Heart right ventricle (tissue), 16 donors: ENCODE measurements around the gene NSF. TPM values are rescaled to one million over a fixed set of nuclear protein-coding genes. Genes with fewer than 3 reads are reported as not detected.
A peak's percentile ranks its signal among the peaks of the same experiment; 100 is the strongest.
"Not testable (repeated sequence)": the region's sequence is repeated elsewhere in the genome, so short reads cannot be mapped to it uniquely, and the experiment has no call there.

Source experiments
- ATAC-seq, 8 donors: fragments of 200-7000 bp; cut with Tn5 transposase; one replicate each; pipeline ENCODE4 v1.9.1; 2020; ENCODE audit warnings: mild to moderate bottlenecking in 8 of 8, moderate library complexity in 8 of 8, moderate number of reproducible peaks in 1 of 8
- DNase-seq, 2 donors: peaks; one replicate each; pipeline ENCODE4 v3.0.0-alpha.2; 2020
- H3K27ac ChIP-seq, 10 donors: fragments of 200-600 bp; sonication (generic) in 2 of 10; one replicate each; pipeline versions ENCODE4 v1.5.0 to v1.8.0; 2020 to 2022; ENCODE audit warnings: mild to moderate bottlenecking in 3 of 10
- H3K27me3 ChIP-seq, 7 donors: fragments of 200-600 bp; one replicate each; pipeline ENCODE4 v1.8.0; 2021 to 2022; ENCODE audit warnings: mild to moderate bottlenecking in 2 of 7
- H3K36me3 ChIP-seq, 9 donors: fragments of 200-600 bp; sonication (generic) in 1 of 9; one replicate each; pipeline versions ENCODE4 v1.5.0 to v1.8.0; 2020 to 2022; ENCODE audit warnings: mild to moderate bottlenecking in 2 of 9
- H3K4me1 ChIP-seq, 9 donors: fragments of 200-600 bp; sonication (generic) in 1 of 9; one replicate each; pipeline versions ENCODE4 v1.5.0 to v1.8.0; 2020 to 2022; ENCODE audit warnings: mild to moderate bottlenecking in 4 of 9
- H3K4me3 ChIP-seq, 10 donors: fragments of 200-600 bp; sonication (generic) in 2 of 10; one replicate each; pipeline versions ENCODE4 v1.5.0 to v1.8.0; 2020 to 2022; ENCODE audit warnings: mild to moderate bottlenecking in 7 of 10, moderate library complexity in 2 of 10
- H3K9me3 ChIP-seq, 11 donors: fragments of 200-600 bp in 10 of 11; sonication (generic) in 2 of 11; one replicate each; pipeline versions ENCODE4 v1.5.0 to v1.8.0; 2013 to 2022; ENCODE audit warnings: mild to moderate bottlenecking in 2 of 11, control low read depth in 1 of 11, moderate library complexity in 1 of 11
- WGBS, 2 donors: extraction: QIAGEN DNeasy Blood & Tissue Kit; methylation state at CpG; one replicate each; pipeline ENCODE4 v1.1.7; 2013; ENCODE audit warnings: inconsistent platforms in 1 of 2; 5-methylcytosine and 5-hydroxymethylcytosine counted together
- intact Hi-C, 10 donors: fragments of 100-400 bp; cut with DNase I; formaldehyde crosslinking; loops; one replicate each; pipeline versions ENCODE4 v1.11.1 to v1.14.2; 2022
- long read RNA-seq, 3 donors: library from polyadenylated mRNA; unstranded; transcript quantifications; one replicate each; pipeline ENCODE4 v2.0.0, GENCODE V29; 2020 to 2021
- polyA plus RNA-seq, 2 donors: library from polyadenylated mRNA; stranded (reverse); fragments of 200-250 nt; gene quantifications; one replicate each; pipeline ENCODE4 v1.2.3, GENCODE V29; 2013
- total RNA-seq, 10 donors: library from RNA; stranded (reverse); fragmentation: NEBNext Ultra II Directional in 3 of 10; extraction: Animal tissue kit (Norgen Biotek cat#: 25700) in 3 of 10; gene quantifications; one replicate each; pipeline versions ENCODE4 v1.2.1 to v1.2.4, GENCODE V29; 2021 to 2023
- donor health status: Arrhythmogenic right ventricular cardiomyopathy.
- donor health status: ischemic (EF 13 %, LVEDD 7.1; RV severe dilation, severe dysfunction).
- donor health status: healthy with polysubstance abuse.
- donor health status: DM: no; HTN: yes; CAD: no.
- donor health status: DM: no; HTN: no; CAD: no.
- donor health status: ischemic (EF 25% LVEDD 6.9; RV normal size, moderate dysfunction).
- donor health status: ischemic (EF 25% LVEDD 5.7; RV mildly dilated, moderate dysfunction).
- donor health status: healthy.
- donor health status: DM: yes; HTN: yes; CAD: no.
- donor health status: Ischemic cardiomyopathy.
- donor health status: ischemic (EF 35%, LVEDD 5.7; RV mildly dilated, moderate dysfunction).
- donor health status: nonischemic (EF 11% LVEDD 7.7; RV severe dilation, severe dysfunction).
- donor health status: DM: yes; HTN: yes; CAD: no.
- donor health status: PGD.
- donor health status: ischemic (EF 29% LVEDD 5.4; RV normal size, mild dysfunction).
- donor health status: nonischemic (EF 23%, LVEDD 6.1; RV moderate dilation, normal function).

Gene NSF
- 10 to 100 TPM; 13.0 to 28.0 (median 21.3) TPM for total RNA-seq
- polyA plus RNA-seq: 10 to 100 TPM in 1 of 2 donors, 1 to 10 TPM in 1; 4.5 to 15.1 TPM
- long read RNA-seq, donor 1, transcript NSF-201 (21 exons, 3,983 nt): major isoform, 13 of 17 reads
- long read RNA-seq, donor 1, partial matches to known transcripts: 1 of 17 reads
- long read RNA-seq, donor 1, other reads (novel, unspliced or antisense): 1 of 17 reads
- long read RNA-seq, donor 2, transcript NSF-201 (21 exons, 3,983 nt): major isoform, 28 of 40 reads
- long read RNA-seq, donor 2, partial matches to known transcripts: 5 of 40 reads
- long read RNA-seq, donor 2, other reads (novel, unspliced or antisense): 6 of 40 reads
- long read RNA-seq, donor 3, transcript NSF-201 (21 exons, 3,983 nt): major isoform, 71 of 94 reads
- long read RNA-seq, donor 3, transcript NSF-206 (20 exons, 2,667 nt): minor isoform, 8 of 94 reads
- long read RNA-seq, donor 3, partial matches to known transcripts: 9 of 94 reads
- long read RNA-seq, donor 3, other reads (novel, unspliced or antisense): 6 of 94 reads

DNA sequence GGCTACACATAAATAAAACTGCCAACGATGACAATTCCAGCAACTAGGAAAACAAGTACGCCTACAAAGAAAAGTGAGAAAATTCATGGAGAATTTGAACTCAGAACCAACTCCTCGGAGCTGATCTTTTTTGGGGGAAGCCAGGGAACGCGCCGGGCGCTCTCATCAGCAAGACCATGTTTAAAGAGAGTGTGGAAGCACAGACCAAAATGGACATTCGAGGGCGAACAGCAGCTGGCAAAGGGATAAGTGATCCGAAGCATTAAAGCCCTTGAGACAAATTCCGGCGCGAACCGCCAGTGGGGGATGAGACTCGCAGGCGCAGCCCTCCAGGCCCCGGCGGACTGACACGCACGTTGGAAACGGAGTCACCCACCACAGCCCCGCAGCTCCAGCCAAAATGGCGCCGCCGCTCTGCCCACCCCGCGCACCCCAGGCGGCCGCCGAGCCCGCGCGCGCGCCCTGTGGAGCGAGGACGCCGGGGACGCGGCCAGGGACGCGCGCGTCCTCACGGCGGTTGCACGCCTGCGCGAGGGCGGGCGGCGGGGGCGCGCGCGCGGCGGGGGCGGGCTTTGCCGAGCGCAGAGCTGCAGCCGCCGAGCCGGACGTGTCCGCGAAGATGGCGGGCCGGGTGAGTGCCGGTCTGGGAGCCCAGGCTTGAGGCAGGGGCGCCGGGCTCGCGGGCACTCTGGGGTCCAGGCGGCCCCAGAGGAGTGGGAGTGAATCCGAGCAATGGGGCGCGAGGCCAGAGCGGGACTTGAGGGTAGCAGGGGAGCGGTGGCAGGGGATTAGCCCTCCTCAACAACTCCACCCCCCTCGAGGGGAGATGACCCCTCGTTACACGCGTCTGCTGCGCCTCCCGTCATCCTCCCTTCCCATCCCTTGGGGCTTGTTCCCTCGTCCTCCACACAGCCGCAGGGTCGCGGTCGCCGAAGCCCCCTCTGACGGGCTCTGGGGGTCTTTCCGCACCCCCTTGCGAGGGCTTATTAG, at the start of gene NSF:
Gene NSF (plus strand): TSS at position 513 of the 990 bp plus-strand sequence. CDS start 107 bp downstream, at position 620.
- H3K9me3 ChIP-seq, H3K27me3 ChIP-seq, DNase-seq, H3K4me1 ChIP-seq, H3K4me3 ChIP-seq, H3K36me3 ChIP-seq, H3K27ac ChIP-seq, intact Hi-C loops: not testable (repeated sequence)
- ATAC-seq: peak; percentile 94 to 99 (median 96)
- no CpG with 5 or more reads among the region's 95 CpGs for WGBS, 2 donors

DNA sequence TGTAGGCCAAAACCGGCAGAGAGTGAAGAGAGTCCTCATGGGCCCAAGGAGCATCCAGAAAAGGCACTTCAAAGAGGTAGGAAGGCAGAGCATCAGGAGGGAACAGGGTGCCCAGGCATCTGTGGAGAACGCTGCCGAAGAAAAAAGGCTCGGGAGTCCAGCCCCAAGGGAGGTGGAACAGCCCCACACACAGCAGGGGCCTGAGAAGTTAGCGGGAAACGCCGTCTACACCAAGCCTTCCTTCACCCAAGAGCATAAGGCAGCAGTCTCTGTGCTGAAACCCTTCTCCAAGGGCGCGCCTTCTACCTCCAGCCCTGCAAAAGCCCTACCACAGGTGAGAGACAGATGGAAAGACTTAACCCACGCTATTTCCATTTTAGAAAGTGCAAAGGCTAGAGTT, 41.9 kb upstream of the NSF start:
- WGBS, 2 donors: 94 to 96% methylated on average over 9 of the region's 10 CpGs
- not testable (repeated sequence) for H3K4me1 ChIP-seq, DNase-seq

GRCh38 chr17:46559155-46559554, 31.3 kb upstream of the NSF start:
- H3K4me1 ChIP-seq, H3K4me3 ChIP-seq, H3K9me3 ChIP-seq, intact Hi-C loops, H3K36me3 ChIP-seq, H3K27ac ChIP-seq, H3K27me3 ChIP-seq, DNase-seq: not testable (repeated sequence)
- ATAC-seq: peak in 1 of 8 donors; percentile 45
- WGBS, 2 donors: no CpG with 5 or more reads among the region's 20 CpGs

More for the DNA sequence above, 41.9 kb upstream of the NSF start:
- H3K27ac ChIP-seq, H3K9me3 ChIP-seq, H3K4me3 ChIP-seq, H3K27me3 ChIP-seq, ATAC-seq, intact Hi-C loops: not testable (repeated sequence)
- peaks cover 0 to 16% (median 0%) of the 10 kb centered on the region in 9 donors for H3K36me3 ChIP-seq

DNA sequence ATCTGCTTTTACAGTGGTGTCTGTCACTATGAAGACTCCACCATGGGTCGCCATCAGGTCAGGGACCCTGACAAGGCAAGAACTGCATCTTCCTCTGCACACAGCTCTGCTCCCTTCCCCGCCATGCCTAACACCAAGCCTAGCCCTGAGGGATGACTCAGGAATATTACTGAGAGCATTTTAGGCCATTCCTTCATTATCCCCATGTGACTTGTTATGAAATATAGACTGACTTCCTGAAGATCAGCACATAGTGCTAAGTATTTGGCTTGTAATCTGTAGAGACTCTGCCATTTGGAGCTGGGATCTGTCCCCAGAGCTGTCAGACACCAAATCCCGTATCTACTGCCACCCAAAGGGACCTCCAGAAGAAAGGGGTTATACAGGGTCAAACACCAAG, 30.4 kb upstream of the NSF start:
- H3K27ac ChIP-seq, intact Hi-C loops, H3K4me1 ChIP-seq, H3K36me3 ChIP-seq, H3K4me3 ChIP-seq, DNase-seq, H3K27me3 ChIP-seq, H3K9me3 ChIP-seq: not testable (repeated sequence)
- peak; percentile 30 to 95 (median 64) for ATAC-seq
- WGBS, 2 donors: no CpG with 5 or more reads among the region's 3 CpGs

DNA sequence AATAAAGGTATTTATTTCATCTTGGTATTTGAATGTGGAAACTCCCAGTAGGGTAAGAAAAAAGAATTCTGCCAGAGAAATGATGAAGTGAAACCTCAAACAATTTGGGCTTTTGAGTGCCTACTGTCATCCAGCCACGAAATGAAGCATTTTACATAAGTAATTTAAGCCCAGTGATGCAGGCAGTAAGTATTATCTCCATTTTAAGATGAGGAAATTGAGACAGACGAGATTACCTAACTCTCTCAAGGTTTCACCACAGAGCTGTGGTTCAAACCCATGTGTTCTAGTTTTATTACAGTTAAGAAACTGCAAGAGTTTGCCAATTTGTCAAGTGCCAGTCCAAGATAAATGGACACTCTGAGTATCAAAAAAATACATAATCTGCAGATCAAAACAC, 24.2 kb upstream of the NSF start:
- ATAC-seq, H3K4me3 ChIP-seq, intact Hi-C loops, H3K4me1 ChIP-seq, H3K36me3 ChIP-seq, H3K27me3 ChIP-seq, H3K27ac ChIP-seq, H3K9me3 ChIP-seq, DNase-seq: not testable (repeated sequence)
- WGBS, 2 donors: no CpG with 5 or more reads among the region's 2 CpGs

DNA sequence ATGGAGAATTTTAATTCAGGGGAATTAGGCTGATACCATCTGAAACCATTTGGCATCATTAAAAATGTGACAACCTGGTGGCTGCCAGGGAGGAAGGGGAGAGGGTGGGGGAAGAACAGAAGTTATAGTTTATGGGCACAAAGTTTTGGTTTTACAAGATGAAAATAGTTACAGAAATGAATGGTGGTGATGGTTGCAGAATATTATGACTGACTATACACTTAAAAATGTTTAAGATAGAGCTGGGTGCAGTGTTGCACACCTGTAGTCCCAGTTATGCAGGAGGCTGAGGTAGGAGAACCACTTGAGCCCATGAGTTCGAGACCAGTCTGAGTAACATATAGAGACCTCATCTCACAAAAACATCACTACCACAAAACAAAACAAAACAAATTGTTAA, 23.5 kb upstream of the NSF start:
- DNase-seq, H3K4me3 ChIP-seq, ATAC-seq, H3K27ac ChIP-seq, intact Hi-C loops, H3K9me3 ChIP-seq, H3K4me1 ChIP-seq, H3K27me3 ChIP-seq, H3K36me3 ChIP-seq: not testable (repeated sequence)
- WGBS, 2 donors: no CpG with 5 or more reads among the region's 1 CpG

GRCh38 chr17:46571796-46572195, 18.7 kb upstream of the NSF start:
- H3K36me3 ChIP-seq, DNase-seq, H3K4me1 ChIP-seq, H3K27ac ChIP-seq, intact Hi-C loops, H3K9me3 ChIP-seq, H3K27me3 ChIP-seq, H3K4me3 ChIP-seq, ATAC-seq: not testable (repeated sequence)
- WGBS, 2 donors: no CpG with 5 or more reads among the region's 4 CpGs

GRCh38 chr17:46579083-46580075, 11.1 kb upstream of the NSF start, which contains the start of gene ARL17A:
Gene ARL17A, minus strand, starts transcription at chr17:46579691. Its CDS starts 3,369 bp downstream, at chr17:46576322.
- DNase-seq: peak; percentile 82 to 89
- intact Hi-C loops, H3K4me1 ChIP-seq, H3K36me3 ChIP-seq, H3K9me3 ChIP-seq, H3K27me3 ChIP-seq: not testable (repeated sequence)
- peak; percentile 96 to 99 (median 98) for ATAC-seq
- Histone ChIP-seq H3K4me3 (peak within 1 kb of the TSS in 9 of 10 donors; percentile 14 to 49 (median 35)), H3K27ac (peak within 1 kb of the TSS in 6 of 10 donors; percentile 31 to 53 (median 46))
- 0% methylated on average over 7 to 10 of the region's 65 CpGs for WGBS, 2 donors

- WGBS, 2 donors: 5 to 8% methylated on average over 3 to 6 of the region's 18 CpGs
- Histone ChIP-seq H3K4me3 (peak overlapping the region in 9 of 10 donors; percentile 14 to 49 (median 35)), H3K27ac (peak overlapping the region in 6 of 10 donors; percentile 31 to 53 (median 46))
- DNase-seq, H3K4me1 ChIP-seq, ATAC-seq, H3K36me3 ChIP-seq, intact Hi-C loops, H3K27me3 ChIP-seq, H3K9me3 ChIP-seq: not testable (repeated sequence)
These were observed 10.4 kb upstream of the NSF start for GRCh38 chr17:46580082-46580481.

- H3K36me3 ChIP-seq, H3K27me3 ChIP-seq, intact Hi-C loops, H3K27ac ChIP-seq, DNase-seq, ATAC-seq, H3K4me1 ChIP-seq, H3K4me3 ChIP-seq, H3K9me3 ChIP-seq: not testable (repeated sequence)
- WGBS, 2 donors: no CpG with 5 or more reads among the region's 3 CpGs
These were observed 5.0 kb upstream of the NSF start for GRCh38 chr17:46585444-46585843.
